ENCODE measurements around the gene CFDP1. TPM values are rescaled to one million over a fixed set of nuclear protein-coding genes. Genes with fewer than 3 reads are reported as not detected.
A peak's percentile ranks its signal among the peaks of the same experiment; 100 is the strongest.

CFDP1 gene
- polyA plus RNA-seq, 2 of the 4 experiments (the other 2 are of a cell fraction): 70.2 to 72.8 TPM

DNA sequence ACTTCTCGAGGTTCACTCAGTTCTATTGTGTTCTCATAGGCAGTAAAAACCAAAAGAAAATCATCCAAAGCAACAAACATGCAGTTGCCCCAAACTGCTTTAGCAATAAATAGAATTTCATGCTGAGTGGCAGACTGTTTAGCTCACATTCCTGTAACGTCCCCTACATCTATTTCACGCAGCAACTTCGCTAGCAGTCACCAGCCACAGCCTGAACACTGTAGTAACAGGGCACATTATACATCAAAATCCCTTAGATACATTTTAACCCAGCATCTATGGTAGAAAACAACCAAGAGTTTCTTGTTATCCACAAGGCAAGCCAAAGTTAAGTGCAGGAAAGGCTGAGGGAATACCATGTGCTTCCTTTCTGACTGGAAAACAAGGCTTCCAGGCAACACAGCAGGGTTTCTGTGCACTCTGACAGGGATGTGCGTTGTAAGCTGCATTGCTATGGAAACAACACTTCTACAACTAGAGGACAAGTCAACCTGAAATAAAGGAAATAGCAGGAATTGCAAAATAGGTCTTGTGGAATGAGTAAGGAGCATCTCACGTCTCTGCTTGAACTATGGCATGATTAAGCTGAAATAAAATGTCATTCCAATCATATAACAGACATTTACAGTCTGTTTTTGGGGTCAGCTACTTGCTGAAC lies 55.4 kb downstream of the CFDP1 start:
- DNase-seq (ENCODE audit: low read depth in 1 of 2, low spot score in 1 of 2): peak; percentile 18 to 72
- ChIA-PET CTCF (interaction anchor here (0.7 to 5.5 kb wide), 5 partner anchors 12 to 179 kb away, joined by 3 to 43 read pairs (median 4); no protein-coding TSS in a partner anchor), POLR2A (interaction anchor here (0.7 to 1.5 kb wide), 2 partner anchors 73 to 132 kb away, joined by 3 to 13 read pairs; no protein-coding TSS in a partner anchor)
- Histone ChIP-seq H3K4me3 (no peak overlapping the region), H3K27ac (peak overlapping the region; percentile 18 to 63; a peak in 4 of 6 replicates), H3K4me1 (peaks cover 13% of the 10 kb centered on the region), H3K9me3 (no peaks in the 10 kb centered on the region), H3K4me2 (peak overlapping the region; percentile 35; the same call in 1 of the 3 replicates)
- TF ChIP-seq MAFK (IDR thresholded peaks at IDR 0.05; ENCODE audit: partially characterized antibody) (peak; percentile 10), JUNB (IDR thresholded peaks at IDR 0.05) (no peak), FOSL2 (IDR thresholded peaks at IDR 0.05) (no peak), FOSL2 (CRISPR knock-in tag; IDR thresholded peaks at IDR 0.05) (peak; percentile 37; the same call in 1 of the 2 replicates), CEBPB (IDR thresholded peaks at IDR 0.05) (peak in 1 of 2 experiments; percentile 56; a peak in 1 of 4 replicates), RNF2 (IDR thresholded peaks at IDR 0.05; ENCODE audit: borderline replicate concordance, low read depth) (no peak), JUN (IDR thresholded peaks at IDR 0.05) (0 out of 5 replicates have a peak, but pooled peaks of 1 of the 2 experiments have one; percentile 19)
- WGBS (ENCODE audit: missing lambda C conversion rate): 57% methylated on average over 6 of the region's 6 CpGs
- FAIRE-seq: peak; percentile 56
- ATAC-seq: peak; percentile 90 to 97

DNA sequence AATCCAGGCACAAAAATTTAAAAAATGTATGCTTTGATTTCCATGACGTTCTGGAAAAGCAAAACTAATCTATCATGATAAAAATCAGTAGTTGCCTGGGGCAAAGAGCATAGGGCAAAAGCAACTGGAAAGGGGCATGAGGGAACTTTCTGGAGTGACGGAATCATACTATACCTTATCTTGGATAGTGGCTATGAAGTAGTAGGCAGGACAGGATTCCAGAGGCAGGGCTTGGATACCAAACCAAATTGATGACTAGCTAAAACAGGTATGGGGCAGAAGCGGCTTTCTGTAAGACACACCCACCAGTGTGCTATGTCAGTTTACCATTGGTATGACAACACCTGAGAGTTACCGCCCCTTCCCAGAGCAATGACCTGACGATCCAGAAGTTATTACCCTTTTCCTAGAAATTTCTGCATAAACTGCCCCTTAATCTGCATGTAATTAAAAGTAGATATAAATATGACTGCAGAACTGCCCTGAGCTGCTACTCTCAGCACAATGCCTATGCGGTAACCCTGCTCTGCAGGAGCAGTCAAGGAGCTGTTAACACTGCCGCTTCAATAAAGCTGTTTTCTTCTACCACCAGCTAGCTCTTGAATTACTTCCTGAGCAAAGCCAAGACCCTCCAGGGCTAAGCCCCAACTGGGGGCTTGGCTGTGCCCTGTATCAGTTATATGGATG lies 56.7 kb downstream of the CFDP1 start:
- Histone ChIP-seq H3K4me1 (peaks cover 23% of the 10 kb centered on the region), H3K9me3 (no peaks in the 10 kb centered on the region), H3K27ac (no peak overlapping the region), H3K4me2 (no peak overlapping the region), H3K4me3 (no peak overlapping the region)
- CTCF ChIA-PET: interaction anchor here (2.0 to 5.5 kb wide), 3 partner anchors 9 to 177 kb away, joined by 7 to 43 read pairs (median 29); no protein-coding TSS in a partner anchor
- no peak for DNase-seq (ENCODE audit: low read depth in 1 of 2, low spot score in 1 of 2)
- TF ChIP-seq EHF (CRISPR knock-in tag; IDR thresholded peaks at IDR 0.05) (no peak), NR3C1 (IDR thresholded peaks at IDR 0.05) (no peak), RARB (CRISPR knock-in tag; IDR thresholded peaks at IDR 0.05) (no peak), TP53 (CRISPR knock-in tag; IDR thresholded peaks at IDR 0.05) (no peak), ESRRA (IDR thresholded peaks at IDR 0.05; ENCODE audit: borderline replicate concordance, low read length) (no peak), CEBPB (IDR thresholded peaks at IDR 0.05) (no peak), CBX2 (IDR thresholded peaks at IDR 0.05; ENCODE audit: borderline replicate concordance, low read depth) (no peak), JUN (IDR thresholded peaks at IDR 0.05) (no peak), CHD4 (IDR thresholded peaks at IDR 0.05; ENCODE audit: borderline replicate concordance) (no peak), ZC3H11A (IDR thresholded peaks at IDR 0.05) (no peak), MAZ (IDR thresholded peaks at IDR 0.05; ENCODE audit: borderline replicate concordance, low read depth, low read length) (no peak), EP300 (IDR thresholded peaks at IDR 0.05) (no peak)
- TF ChIP-seq, protein P1, sequence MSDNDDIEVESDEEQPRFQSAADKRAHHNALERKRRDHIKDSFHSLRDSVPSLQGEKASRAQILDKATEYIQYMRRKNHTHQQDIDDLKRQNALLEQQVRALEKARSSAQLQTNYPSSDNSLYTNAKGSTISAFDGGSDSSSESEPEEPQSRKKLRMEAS (IDR thresholded peaks at IDR 0.05): no peak
- TF ChIP-seq, protein P2, sequence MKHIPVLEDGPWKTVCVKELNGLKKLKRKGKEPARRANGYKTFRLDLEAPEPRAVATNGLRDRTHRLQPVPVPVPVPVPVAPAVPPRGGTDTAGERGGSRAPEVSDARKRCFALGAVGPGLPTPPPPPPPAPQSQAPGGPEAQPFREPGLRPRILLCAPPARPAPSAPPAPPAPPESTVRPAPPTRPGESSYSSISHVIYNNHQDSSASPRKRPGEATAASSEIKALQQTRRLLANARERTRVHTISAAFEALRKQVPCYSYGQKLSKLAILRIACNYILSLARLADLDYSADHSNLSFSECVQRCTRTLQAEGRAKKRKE (CRISPR knock-in tag; IDR thresholded peaks at IDR 0.05; ENCODE audit: low read depth): no peak
- TF ChIP-seq, protein P3, sequence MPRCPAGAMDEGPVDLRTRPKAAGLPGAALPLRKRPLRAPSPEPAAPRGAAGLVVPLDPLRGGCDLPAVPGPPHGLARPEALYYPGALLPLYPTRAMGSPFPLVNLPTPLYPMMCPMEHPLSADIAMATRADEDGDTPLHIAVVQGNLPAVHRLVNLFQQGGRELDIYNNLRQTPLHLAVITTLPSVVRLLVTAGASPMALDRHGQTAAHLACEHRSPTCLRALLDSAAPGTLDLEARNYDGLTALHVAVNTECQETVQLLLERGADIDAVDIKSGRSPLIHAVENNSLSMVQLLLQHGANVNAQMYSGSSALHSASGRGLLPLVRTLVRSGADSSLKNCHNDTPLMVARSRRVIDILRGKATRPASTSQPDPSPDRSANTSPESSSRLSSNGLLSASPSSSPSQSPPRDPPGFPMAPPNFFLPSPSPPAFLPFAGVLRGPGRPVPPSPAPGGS (IDR thresholded peaks at IDR 0.05): no peak
- POLR2A ChIA-PET: no interaction called here
- no peak for ATAC-seq
- WGBS (ENCODE audit: missing lambda C conversion rate): 94% methylated on average over 7 of the region's 7 CpGs
- FAIRE-seq: no peak

DNA sequence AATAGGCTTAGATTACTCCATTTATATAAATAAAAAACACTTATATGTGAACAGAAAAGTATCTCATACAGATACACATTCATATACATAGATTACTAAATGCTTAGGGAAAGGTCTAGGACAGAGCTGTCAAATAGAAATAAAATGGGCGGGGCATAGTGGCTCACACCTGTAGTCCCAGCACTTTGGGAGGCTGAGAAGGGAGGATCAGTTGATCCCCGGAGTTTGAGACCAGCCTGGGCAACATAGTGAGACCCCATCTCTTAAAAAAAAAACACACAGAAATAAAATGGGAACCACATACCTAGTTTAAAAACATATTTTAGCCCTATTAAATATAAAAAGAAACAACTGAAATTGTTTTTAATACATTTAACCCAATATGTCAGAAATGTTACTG lies 58.9 kb downstream of the CFDP1 start:
- ChIA-PET CTCF (interaction anchor here (1.0 to 3.7 kb wide), 4 partner anchors 12 to 140 kb away, joined by 3 to 21 read pairs (median 3); no protein-coding TSS in a partner anchor), POLR2A (no interaction called here)
- no peak overlapping the region for H3K27ac ChIP-seq
- DNase-seq (ENCODE audit: low read depth in 1 of 2, low spot score in 1 of 2) (no peak), ATAC-seq (no peak), FAIRE-seq (no peak)
- H3K9me3 ChIP-seq: no peaks in the 10 kb centered on the region
- WGBS (ENCODE audit: missing lambda C conversion rate): 87% methylated on average over 2 of the region's 2 CpGs
- H3K4me1 ChIP-seq: peaks cover 34% of the 10 kb centered on the region
- H3K4me2 ChIP-seq: no peak overlapping the region
- H3K4me3 ChIP-seq: no peak overlapping the region
- no peak for TF ChIP-seq HOXB5 (CRISPR knock-in tag; IDR thresholded peaks at IDR 0.05)
